Choroid plexus epithelial cell (primary cell): ENCODE measurements around the gene JSRP1.

Experiments used
- DNase-seq: peaks from one replicate; pipeline ENCODE4 v3.0.0-alpha.2; 2010; ENCODE audit warnings: low read depth
- H3K4me3 ChIP-seq: 2 replicates; pipeline ENCODE4 v1.5.1; 2011; ENCODE audit warnings: low read depth, mild to moderate bottlenecking, control low read depth, low read length, moderate library complexity
- CTCF ChIP-seq: conservative IDR thresholded peaks from 2 replicates; pipeline ENCODE4 v1.5.1; 2011; ENCODE audit warnings: low read depth, mild to moderate bottlenecking, control low read depth, inconsistent platforms, low read length, moderate library complexity

JSRP1 gene

GRCh38 chr19:2251106-2252054 lies 4.8 kb downstream of the JSRP1 start:
- TF ChIP-seq CTCF = no peak
- H3K4me3 ChIP-seq = no peak overlapping the region
- no peak for DNase-seq

- DNase-seq = no peak
- H3K4me3 ChIP-seq = no peak overlapping the region
- TF ChIP-seq CTCF = no peak
Observed at GRCh38 chr19:2250766-2251105, 5.5 kb downstream of the JSRP1 start.

- no peak overlapping the region for H3K4me3 ChIP-seq
- TF ChIP-seq CTCF = no peak
- no peak for DNase-seq
Observed at GRCh38 chr19:2249880-2250765, 6.1 kb downstream of the JSRP1 start.

GRCh38 chr19:2249010-2249866 lies 7.0 kb downstream of the JSRP1 start, which contains the start of gene AMH:
TSS of gene AMH (plus strand) at chr19:2249323. CDS start at chr19:2249333, 10 bp downstream.
- TF ChIP-seq CTCF = no peak
- no peak for DNase-seq
- no peak within 1 kb of the TSS for H3K4me3 ChIP-seq

- no peak for DNase-seq
- TF ChIP-seq CTCF = no peak
- no peak overlapping the region for H3K4me3 ChIP-seq
Observed at GRCh38 chr19:2248136-2249009, 7.8 kb downstream of the JSRP1 start.
